ENCODE measurements around the gene AGAP5.
"Not testable (repeated sequence)": the region's sequence is repeated elsewhere in the genome, so short reads cannot be mapped to it uniquely, and the experiment has no call there.

Gene AGAP5

DNA sequence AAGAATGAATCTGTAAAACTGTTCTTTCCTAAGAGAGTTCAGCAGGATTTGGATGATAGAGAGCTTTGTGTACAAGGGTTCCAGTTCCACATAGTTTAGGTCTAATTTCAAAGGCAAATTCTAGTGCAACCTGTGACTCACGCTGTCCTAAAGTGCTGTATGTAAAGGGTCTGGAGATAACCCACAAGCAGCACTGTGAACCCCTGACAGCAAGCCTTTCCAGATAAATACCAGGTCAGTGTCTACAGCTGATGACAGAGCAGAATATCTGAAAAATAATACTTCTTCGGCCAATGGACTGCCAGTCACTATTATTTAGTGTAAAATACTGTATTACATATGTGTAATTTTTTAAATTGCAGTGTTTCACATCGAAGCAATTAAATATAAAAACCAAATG, 16.0 kb upstream of the AGAP5 start:
- DNase-seq, result not testable (repeated sequence)

GRCh38 chr10:73711683-73712082, 13.8 kb upstream of the AGAP5 start:
- DNase-seq, result not testable (repeated sequence)

- not testable (repeated sequence) for DNase-seq
Observed at GRCh38 chr10:73708122-73708521, 10.2 kb upstream of the AGAP5 start.

GRCh38 chr10:73707628-73708027, 9.7 kb upstream of the AGAP5 start:
- not testable (repeated sequence) for DNase-seq

GRCh38 chr10:73706488-73706887, 8.6 kb upstream of the AGAP5 start:
- DNase-seq, result not testable (repeated sequence)

DNA sequence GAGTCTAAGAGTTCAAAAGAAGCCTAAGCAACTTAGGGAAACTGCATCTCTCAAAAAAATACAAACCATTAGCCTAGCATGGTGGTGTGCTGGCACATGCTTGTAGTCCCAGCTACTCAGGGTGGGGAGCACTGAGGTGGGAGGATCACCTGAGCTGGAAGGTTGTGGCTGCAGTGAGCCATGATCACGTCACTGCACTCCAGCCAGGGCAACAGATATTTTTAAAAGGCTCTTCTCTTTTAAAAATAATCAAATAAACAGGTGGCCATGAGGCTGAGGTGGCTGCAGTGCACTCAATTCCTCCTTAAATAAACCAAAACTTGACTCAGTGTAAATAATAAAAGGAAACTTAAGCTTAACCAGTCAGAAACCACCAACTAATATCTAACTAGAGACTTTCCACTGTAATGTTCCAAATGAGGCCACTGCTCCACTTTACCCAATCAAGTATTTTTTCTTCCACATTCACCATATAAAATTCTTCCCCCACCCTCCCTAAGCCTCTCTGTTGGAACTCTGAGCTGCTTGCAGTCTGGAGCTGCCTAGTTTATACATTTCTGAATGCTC, 7.7 kb upstream of the AGAP5 start:
- not testable (repeated sequence) for DNase-seq

- DNase-seq, result not testable (repeated sequence)
Observed at GRCh38 chr10:73703924-73704323, 6.0 kb upstream of the AGAP5 start.

- DNase-seq, result not testable (repeated sequence)
Observed at GRCh38 chr10:73698819-73699218, 910 bp upstream of the AGAP5 start.

DNA sequence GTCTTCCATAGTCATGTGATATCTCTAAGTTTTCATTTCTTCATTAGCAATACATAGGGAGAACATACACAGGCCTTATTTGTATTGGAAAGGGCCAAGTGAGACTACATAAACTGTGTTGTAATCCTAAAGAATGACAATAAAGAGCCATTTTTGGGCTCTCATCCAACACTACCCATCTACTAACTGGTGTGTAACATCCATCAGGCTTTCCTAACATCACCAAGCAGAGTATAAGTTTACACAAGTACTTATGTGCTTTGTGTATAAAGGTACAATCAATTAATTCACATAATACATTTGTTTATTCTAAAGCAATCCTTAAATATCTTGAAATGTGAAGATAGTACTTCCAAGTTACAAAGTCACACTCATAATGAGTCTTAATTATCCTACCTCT, 2.6 kb downstream of the AGAP5 start:
- not testable (repeated sequence) for DNase-seq

DNA sequence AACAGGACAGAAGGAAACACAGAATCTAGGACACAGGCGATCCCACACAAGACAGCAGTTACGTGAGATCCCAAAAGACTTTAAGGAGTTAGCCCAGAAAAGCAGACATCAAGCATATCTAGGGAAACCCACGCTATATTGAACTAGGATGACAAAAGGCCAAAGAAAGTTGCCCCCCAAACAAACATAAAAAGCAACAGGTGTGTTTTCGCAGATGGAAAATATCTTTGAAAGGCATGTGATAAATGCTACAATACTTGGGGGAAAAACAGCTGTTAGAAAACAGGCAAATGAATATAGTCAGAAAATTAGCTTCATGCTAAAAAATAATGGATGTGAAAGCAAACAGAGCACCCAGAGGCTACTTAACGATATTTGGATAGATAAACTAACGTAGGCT, 7.2 kb downstream of the AGAP5 start:
- DNase-seq, result not testable (repeated sequence)

GRCh38 chr10:73689596-73689995, 8.3 kb downstream of the AGAP5 start:
- not testable (repeated sequence) for DNase-seq

GRCh38 chr10:73687641-73688040, 10.3 kb downstream of the AGAP5 start:
- DNase-seq, result not testable (repeated sequence)

DNA sequence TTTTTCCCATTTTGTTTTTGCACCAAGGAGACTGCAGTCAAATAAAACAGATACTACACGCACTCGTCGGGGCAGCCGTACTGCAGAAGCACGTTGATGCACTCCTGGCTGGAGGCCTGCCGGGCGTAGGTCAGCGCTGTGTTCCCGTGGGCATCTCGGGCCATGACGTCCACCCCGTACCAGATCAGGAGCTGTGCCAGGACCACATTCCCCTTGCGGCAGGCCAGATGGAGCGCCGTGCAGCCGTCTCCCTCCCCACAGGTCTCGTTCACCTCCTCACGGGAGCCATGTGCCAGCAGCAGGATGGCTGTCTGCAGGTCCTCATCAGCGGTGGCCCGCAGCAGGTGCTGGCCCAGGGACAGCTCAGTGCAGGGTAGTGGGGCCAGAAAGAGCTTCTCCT, 23.4 kb downstream of the AGAP5 start:
- not testable (repeated sequence) for DNase-seq

GRCh38 chr10:73668378-73668777, 29.5 kb downstream of the AGAP5 start:
- DNase-seq, result not testable (repeated sequence)

- DNase-seq, result not testable (repeated sequence)
Observed at GRCh38 chr10:73666153-73666809, 31.6 kb downstream of the AGAP5 start.

DNA sequence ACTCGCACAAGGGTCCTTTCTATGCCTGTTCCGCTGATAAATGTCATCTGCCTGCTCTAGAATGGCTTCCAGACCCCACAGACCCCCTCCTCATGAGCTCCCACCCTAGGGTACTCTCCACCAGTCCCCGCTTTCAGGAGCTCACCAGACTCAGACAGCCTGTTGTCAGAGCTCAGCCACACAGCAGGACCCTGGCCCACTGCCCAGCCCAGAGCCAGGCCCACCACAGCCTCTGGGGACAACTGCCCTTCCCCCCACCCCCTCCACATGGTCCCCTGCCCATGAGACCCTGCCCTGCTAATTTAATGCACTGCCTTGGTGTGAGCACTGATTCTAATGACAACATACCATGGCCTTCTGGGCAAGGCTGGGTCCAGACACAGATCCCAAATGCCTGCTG, 32.3 kb downstream of the AGAP5 start:
- not testable (repeated sequence) for DNase-seq

DNA sequence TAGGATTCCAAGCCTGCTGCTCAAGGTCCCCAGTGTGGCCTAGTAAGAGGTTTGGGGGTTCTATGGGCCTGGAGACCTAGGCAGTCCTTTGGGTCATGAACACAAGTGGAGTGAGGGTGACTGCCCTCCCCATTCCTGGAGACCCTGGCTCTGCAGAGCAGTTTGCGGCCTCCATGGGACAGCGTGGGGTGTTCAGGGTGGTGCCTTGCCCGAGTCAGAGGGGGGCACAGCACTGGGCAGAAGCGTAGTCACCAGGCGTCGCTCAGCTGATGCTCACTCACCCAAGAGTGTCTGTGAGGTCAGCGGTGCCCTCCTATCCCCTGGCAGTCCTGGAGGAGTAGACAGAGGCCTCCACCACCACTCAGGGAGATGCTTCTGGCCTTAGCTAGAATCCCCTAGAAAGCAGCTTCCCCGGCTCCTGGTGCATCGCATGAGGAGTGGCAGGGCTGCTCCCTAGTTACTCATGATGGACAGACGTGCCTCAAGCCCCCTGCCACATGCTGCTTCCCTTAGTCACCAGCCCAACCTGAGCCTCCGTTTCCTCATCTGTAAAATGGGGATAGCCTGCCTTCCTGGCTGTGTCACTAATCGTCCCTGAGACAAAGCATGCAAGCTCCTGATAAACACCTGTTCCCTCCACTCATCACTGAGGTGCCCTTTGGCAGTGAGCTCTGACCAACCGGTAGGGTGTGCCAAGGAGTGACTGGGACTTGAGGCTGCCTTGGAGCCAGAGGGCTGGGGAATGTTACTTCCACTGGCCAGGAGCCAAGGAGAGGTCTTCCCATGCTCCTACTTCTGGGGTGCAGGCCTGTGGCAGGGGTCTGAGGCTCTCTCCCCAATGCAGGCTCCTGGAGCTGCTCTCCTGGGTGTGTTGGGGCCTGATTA, 33.5 kb downstream of the AGAP5 start:
- DNase-seq, result not testable (repeated sequence)

DNA sequence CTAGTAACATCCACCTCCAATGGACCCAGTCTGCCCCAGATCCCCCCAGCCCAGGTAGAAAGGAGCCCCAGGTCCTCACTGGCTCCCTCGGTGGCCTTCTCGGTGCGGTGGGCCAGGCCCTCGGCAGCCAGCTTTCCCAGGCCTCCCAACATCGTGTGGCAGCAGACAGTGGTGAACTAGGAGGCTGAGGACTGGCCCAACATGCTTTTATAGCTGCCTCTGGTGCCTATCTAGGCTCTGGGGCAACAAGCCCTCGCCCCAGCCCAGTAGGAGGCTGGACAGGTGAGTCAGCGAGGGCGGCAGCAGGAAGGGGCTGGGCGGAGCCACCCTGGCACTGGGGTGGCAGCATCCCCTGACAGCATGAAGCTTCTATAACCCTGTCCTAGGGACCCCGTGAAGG, 34.3 kb downstream of the AGAP5 start:
- DNase-seq, result not testable (repeated sequence)

- not testable (repeated sequence) for DNase-seq
Observed at GRCh38 chr10:73662705-73663104, 35.2 kb downstream of the AGAP5 start.

DNA sequence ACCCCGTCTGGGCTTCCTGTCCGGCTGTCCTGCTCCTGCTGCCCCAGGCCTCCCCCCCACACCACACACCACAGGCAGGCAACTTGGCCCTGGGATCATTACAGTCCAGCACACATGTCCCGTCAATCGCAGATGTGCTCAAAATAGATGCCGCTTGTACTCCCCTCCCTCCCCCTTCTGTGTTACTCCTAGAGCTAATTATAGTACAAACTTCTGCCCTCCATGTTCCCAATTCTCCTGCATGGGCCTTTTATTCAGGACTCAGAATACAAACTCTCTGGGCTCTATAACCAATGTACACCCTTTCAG, 42.0 kb downstream of the AGAP5 start, which contains the start of gene SYNPO2L:
TSS of gene SYNPO2L (minus strand) at position 40 of the 309 bp plus-strand sequence. CDS start 107 bp downstream, outside the sequence.
- no peak for DNase-seq

DNA sequence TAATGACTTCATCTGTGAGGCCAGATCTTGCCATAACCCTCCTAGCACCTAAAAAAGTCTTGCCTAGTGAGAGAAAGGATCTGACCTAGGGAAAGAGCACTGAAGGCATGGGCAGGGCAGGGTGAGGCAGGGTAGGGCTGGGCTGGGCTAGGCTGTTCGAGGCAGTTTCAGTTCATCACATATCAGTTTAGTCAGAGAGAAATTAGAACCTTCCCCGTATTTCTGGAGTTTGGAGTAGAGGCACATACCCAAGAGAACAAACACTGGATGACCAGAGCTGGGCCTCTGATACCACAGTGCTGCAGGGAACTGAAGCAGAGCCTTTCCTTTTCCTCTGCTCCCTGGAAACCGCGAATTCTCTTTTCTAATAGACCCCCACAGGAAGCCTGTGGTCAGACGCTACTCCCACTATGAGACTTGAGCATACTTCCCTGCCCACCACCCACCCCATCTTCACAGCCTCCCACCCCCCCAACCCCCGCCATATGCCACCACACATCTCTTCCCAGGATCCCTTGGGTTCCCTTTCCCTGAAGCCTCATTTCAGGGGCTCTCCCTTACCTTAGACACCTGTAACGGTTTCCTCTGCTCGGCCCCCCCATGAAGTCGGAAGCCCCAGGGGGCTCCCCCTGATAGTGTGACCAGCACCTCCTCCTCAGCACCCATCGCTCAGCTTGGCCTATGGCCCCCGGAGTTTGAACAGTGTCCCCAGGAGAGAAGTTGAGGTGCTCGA, 42.5 kb downstream of the AGAP5 start:
- no peak for DNase-seq

DNA sequence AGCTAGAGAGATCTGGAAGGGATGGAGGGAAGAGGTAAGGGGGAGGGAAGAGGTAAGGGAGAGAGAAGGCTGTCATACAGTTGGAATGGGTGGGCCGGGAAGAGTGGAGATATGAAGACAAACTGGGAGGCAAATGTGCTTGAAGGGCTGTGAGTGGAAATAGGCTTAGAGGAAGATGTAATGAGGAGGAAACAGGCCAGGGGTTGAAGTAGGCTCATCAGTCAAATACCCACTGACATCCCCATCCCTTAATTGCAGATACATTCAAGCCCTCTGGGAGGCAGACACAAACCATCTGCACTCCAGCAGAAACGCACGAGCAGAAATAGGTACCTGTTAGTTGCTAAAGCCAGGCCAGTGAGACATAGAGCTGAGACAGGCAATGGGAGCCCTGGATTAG, 44.2 kb downstream of the AGAP5 start:
- DNase-seq, result no peak

- no peak for DNase-seq
Observed at GRCh38 chr10:73653195-73653594, 44.7 kb downstream of the AGAP5 start.

Measured in NCI-H2227 treated with DMSO at 0.1 percent for 48 hours (cell line).